Dendritic cell treated with granulocyte-macrophage colony-stimulating factor and Interleukin-4, amounts not matched to agents 40 ng/mL and 50 ng/mL, for 4 days (primary cell): ENCODE data around the gene TBCCD1.
"Not testable (repeated sequence)": the region's sequence is repeated elsewhere in the genome, so short reads cannot be mapped to it uniquely, and the experiment has no call there.

Experiments
- H3K27ac Mint-ChIP-seq: one replicate; pipeline ENCODE4 v1.8.0; 2022; ENCODE audit warnings: mild to moderate bottlenecking, mixed read lengths
- H3K27me3 Mint-ChIP-seq: one replicate; pipeline ENCODE4 v1.8.0; 2022; ENCODE audit warnings: mild to moderate bottlenecking, mixed read lengths
- H3K36me3 Mint-ChIP-seq: one replicate; pipeline ENCODE4 v1.8.0; 2022; ENCODE audit warnings: low read depth, mixed read lengths
- H3K4me1 Mint-ChIP-seq: one replicate; pipeline ENCODE4 v1.8.0; 2022; ENCODE audit warnings: low read depth, mixed read lengths
- H3K4me3 Mint-ChIP-seq: one replicate; pipeline ENCODE4 v1.8.0; 2022; ENCODE audit warnings: mild to moderate bottlenecking, moderate library complexity, mixed read lengths
- H3K9me3 Mint-ChIP-seq: one replicate; pipeline ENCODE4 v1.8.0; 2022; ENCODE audit warnings: mixed read lengths
- intact Hi-C: fragments of 100-400 bp; cut with micrococcal nuclease; formaldehyde crosslinking; loops from one replicate; pipeline ENCODE4 v1.15.0; 2022

Gene TBCCD1

GRCh38 chr3:186512570-186513302, 54.4 kb downstream of the TBCCD1 start:
- Mint-ChIP-seq H3K4me1 (peaks cover 16% of the 10 kb centered on the region), H3K4me3 (no peak overlapping the region), H3K9me3 (peaks cover 10% of the 10 kb centered on the region), H3K27me3 (peaks cover 4% of the 10 kb centered on the region), H3K27ac (no peak overlapping the region), H3K36me3 (no peaks in the 10 kb centered on the region)
- intact Hi-C loops: no loop called here

GRCh38 chr3:186511702-186512101, 55.4 kb downstream of the TBCCD1 start:
- Mint-ChIP-seq H3K27ac (no peak overlapping the region), H3K36me3 (no peaks in the 10 kb centered on the region), H3K9me3 (peaks cover 5% of the 10 kb centered on the region), H3K4me3 (no peak overlapping the region), H3K4me1 (peaks cover 16% of the 10 kb centered on the region), H3K27me3 (peaks cover 4% of the 10 kb centered on the region)
- intact Hi-C loops: no loop called here

GRCh38 chr3:186511245-186511644, 55.9 kb downstream of the TBCCD1 start:
- H3K4me1 Mint-ChIP-seq: peaks cover 16% of the 10 kb centered on the region
- H3K9me3 Mint-ChIP-seq: peaks cover under 1% of the 10 kb centered on the region
- H3K36me3 Mint-ChIP-seq: no peaks in the 10 kb centered on the region
- intact Hi-C loops: no loop called here
- no peak overlapping the region for H3K4me3 Mint-ChIP-seq
- H3K27ac Mint-ChIP-seq: no peak overlapping the region
- H3K27me3 Mint-ChIP-seq: peaks cover 4% of the 10 kb centered on the region

- H3K27me3 Mint-ChIP-seq: peaks cover 4% of the 10 kb centered on the region
- no peaks in the 10 kb centered on the region for H3K36me3 Mint-ChIP-seq
- no peak overlapping the region for H3K27ac Mint-ChIP-seq
- H3K9me3 Mint-ChIP-seq: no peaks in the 10 kb centered on the region
- peaks cover 11% of the 10 kb centered on the region for H3K4me1 Mint-ChIP-seq
- H3K4me3 Mint-ChIP-seq: no peak overlapping the region
- intact Hi-C loops: no loop called here
These were observed 56.6 kb downstream of the TBCCD1 start for GRCh38 chr3:186510374-186511079.

- Mint-ChIP-seq H3K27me3 (no peaks in the 10 kb centered on the region), H3K4me1 (peaks cover under 1% of the 10 kb centered on the region), H3K36me3 (no peaks in the 10 kb centered on the region), H3K27ac (no peak overlapping the region), H3K9me3 (no peaks in the 10 kb centered on the region), H3K4me3 (no peak overlapping the region)
- intact Hi-C loops: no loop called here
These were observed 57.7 kb downstream of the TBCCD1 start for GRCh38 chr3:186509423-186509822.

GRCh38 chr3:186506857-186507256, 60.3 kb downstream of the TBCCD1 start:
- H3K27me3 Mint-ChIP-seq: peaks cover 4% of the 10 kb centered on the region
- no peak overlapping the region for H3K27ac Mint-ChIP-seq

GRCh38 chr3:186506191-186506739, 60.9 kb downstream of the TBCCD1 start:
- H3K27ac Mint-ChIP-seq: no peak overlapping the region
- H3K4me1 Mint-ChIP-seq: peaks cover 6% of the 10 kb centered on the region
- H3K36me3 Mint-ChIP-seq: no peaks in the 10 kb centered on the region
- H3K9me3 Mint-ChIP-seq: no peaks in the 10 kb centered on the region
- H3K4me3 Mint-ChIP-seq: no peak overlapping the region
- H3K27me3 Mint-ChIP-seq: peaks cover 4% of the 10 kb centered on the region
- intact Hi-C loops: no loop called here

More at GRCh38 chr3:186506857-186507256, 60.3 kb downstream of the TBCCD1 start:
- Mint-ChIP-seq H3K4me1 (peaks cover 6% of the 10 kb centered on the region), H3K36me3 (no peaks in the 10 kb centered on the region), H3K9me3 (no peaks in the 10 kb centered on the region), H3K4me3 (no peak overlapping the region)
- intact Hi-C loops: no loop called here

GRCh38 chr3:186502966-186503712, 64.0 kb downstream of the TBCCD1 start:
- intact Hi-C loops: no loop called here
- Mint-ChIP-seq H3K36me3 (no peaks in the 10 kb centered on the region), H3K4me3 (no peak overlapping the region), H3K27me3 (peaks cover 4% of the 10 kb centered on the region), H3K27ac (no peak overlapping the region), H3K9me3 (no peaks in the 10 kb centered on the region), H3K4me1 (peaks cover 6% of the 10 kb centered on the region)

- Mint-ChIP-seq H3K4me3 (no peak overlapping the region), H3K4me1 (peaks cover 6% of the 10 kb centered on the region), H3K9me3 (no peaks in the 10 kb centered on the region), H3K27ac (no peak overlapping the region), H3K36me3 (no peaks in the 10 kb centered on the region), H3K27me3 (peaks cover 4% of the 10 kb centered on the region)
- intact Hi-C loops: no loop called here
These were observed 64.8 kb downstream of the TBCCD1 start for GRCh38 chr3:186502138-186502948.

- H3K27ac Mint-ChIP-seq, intact Hi-C loops, H3K36me3 Mint-ChIP-seq, H3K4me3 Mint-ChIP-seq, H3K9me3 Mint-ChIP-seq, H3K27me3 Mint-ChIP-seq: not testable (repeated sequence)
- H3K4me1 Mint-ChIP-seq: peaks cover 12% of the 10 kb centered on the region
These were observed 67.2 kb downstream of the TBCCD1 start for GRCh38 chr3:186499949-186500348.

GRCh38 chr3:186498022-186498421, 69.1 kb downstream of the TBCCD1 start:
- intact Hi-C loops, H3K27me3 Mint-ChIP-seq, H3K27ac Mint-ChIP-seq, H3K9me3 Mint-ChIP-seq, H3K36me3 Mint-ChIP-seq, H3K4me3 Mint-ChIP-seq: not testable (repeated sequence)
- H3K4me1 Mint-ChIP-seq: peaks cover 14% of the 10 kb centered on the region

- H3K4me3 Mint-ChIP-seq: no peak overlapping the region
- H3K27ac Mint-ChIP-seq: no peak overlapping the region
- intact Hi-C loops: no loop called here
- H3K9me3 Mint-ChIP-seq: no peaks in the 10 kb centered on the region
- peaks cover 2% of the 10 kb centered on the region for H3K27me3 Mint-ChIP-seq
- peaks cover 10% of the 10 kb centered on the region for H3K4me1 Mint-ChIP-seq
- no peaks in the 10 kb centered on the region for H3K36me3 Mint-ChIP-seq
These were observed 69.5 kb downstream of the TBCCD1 start for GRCh38 chr3:186497608-186498007.

GRCh38 chr3:186496635-186497034, 70.5 kb downstream of the TBCCD1 start:
- intact Hi-C loops: no loop called here
- H3K4me3 Mint-ChIP-seq: no peak overlapping the region
- H3K9me3 Mint-ChIP-seq: no peaks in the 10 kb centered on the region
- H3K36me3 Mint-ChIP-seq: no peaks in the 10 kb centered on the region
- H3K27ac Mint-ChIP-seq: no peak overlapping the region
- peaks cover 9% of the 10 kb centered on the region for H3K4me1 Mint-ChIP-seq
- H3K27me3 Mint-ChIP-seq: no peaks in the 10 kb centered on the region
